ENCODE results near the gene FALEC.

- no peak for TF ChIP-seq CTCF (conservative IDR thresholded peaks at IDR 0.05; ENCODE audit: low read depth in 2 of 2)
- no peak for TF ChIP-seq EZH2 (IDR thresholded peaks at IDR 0.05; ENCODE audit: low read depth, unreplicated experiment)
- no peak for TF ChIP-seq POLR2AphosphoS5 (IDR thresholded peaks at IDR 0.05; ENCODE audit: low read depth)
- no peak for TF ChIP-seq ZNF331 (CRISPR knock-in tag; IDR thresholded peaks at IDR 0.05; ENCODE audit: low read depth)
- TF ChIP-seq, protein P1, sequence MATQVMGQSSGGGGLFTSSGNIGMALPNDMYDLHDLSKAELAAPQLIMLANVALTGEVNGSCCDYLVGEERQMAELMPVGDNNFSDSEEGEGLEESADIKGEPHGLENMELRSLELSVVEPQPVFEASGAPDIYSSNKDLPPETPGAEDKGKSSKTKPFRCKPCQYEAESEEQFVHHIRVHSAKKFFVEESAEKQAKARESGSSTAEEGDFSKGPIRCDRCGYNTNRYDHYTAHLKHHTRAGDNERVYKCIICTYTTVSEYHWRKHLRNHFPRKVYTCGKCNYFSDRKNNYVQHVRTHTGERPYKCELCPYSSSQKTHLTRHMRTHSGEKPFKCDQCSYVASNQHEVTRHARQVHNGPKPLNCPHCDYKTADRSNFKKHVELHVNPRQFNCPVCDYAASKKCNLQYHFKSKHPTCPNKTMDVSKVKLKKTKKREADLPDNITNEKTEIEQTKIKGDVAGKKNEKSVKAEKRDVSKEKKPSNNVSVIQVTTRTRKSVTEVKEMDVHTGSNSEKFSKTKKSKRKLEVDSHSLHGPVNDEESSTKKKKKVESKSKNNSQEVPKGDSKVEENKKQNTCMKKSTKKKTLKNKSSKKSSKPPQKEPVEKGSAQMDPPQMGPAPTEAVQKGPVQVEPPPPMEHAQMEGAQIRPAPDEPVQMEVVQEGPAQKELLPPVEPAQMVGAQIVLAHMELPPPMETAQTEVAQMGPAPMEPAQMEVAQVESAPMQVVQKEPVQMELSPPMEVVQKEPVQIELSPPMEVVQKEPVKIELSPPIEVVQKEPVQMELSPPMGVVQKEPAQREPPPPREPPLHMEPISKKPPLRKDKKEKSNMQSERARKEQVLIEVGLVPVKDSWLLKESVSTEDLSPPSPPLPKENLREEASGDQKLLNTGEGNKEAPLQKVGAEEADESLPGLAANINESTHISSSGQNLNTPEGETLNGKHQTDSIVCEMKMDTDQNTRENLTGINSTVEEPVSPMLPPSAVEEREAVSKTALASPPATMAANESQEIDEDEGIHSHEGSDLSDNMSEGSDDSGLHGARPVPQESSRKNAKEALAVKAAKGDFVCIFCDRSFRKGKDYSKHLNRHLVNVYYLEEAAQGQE (IDR thresholded peaks at IDR 0.05; ENCODE audit: unreplicated experiment) = no peak
- TF ChIP-seq EZH2phosphoT487 (IDR thresholded peaks at IDR 0.05; ENCODE audit: unreplicated experiment) = no peak
- TF ChIP-seq NANOG (IDR thresholded peaks at IDR 0.05; ENCODE audit: borderline replicate concordance) = no peak
- TF ChIP-seq ZNF462 (CRISPR knock-in tag; IDR thresholded peaks at IDR 0.05) = no peak
- TF ChIP-seq JUNB (IDR thresholded peaks at IDR 0.05; ENCODE audit: unreplicated experiment) = no peak
- no peak for TF ChIP-seq CREB1 (CRISPR knock-in tag; IDR thresholded peaks at IDR 0.05; ENCODE audit: low read depth)
Observed at GRCh38 chr1:150544204-150544603, 28.7 kb downstream of the FALEC start.

Data from GM23338 (cell line).